Fibroblast of skin of scalp (primary cell): ENCODE measurements around the gene APOL3. TPM values are rescaled to one million over a fixed set of nuclear protein-coding genes. Genes with fewer than 3 reads are reported as not detected.
A peak's percentile ranks its signal among the peaks of the same experiment; 100 is the strongest.
"Not testable (repeated sequence)": the region's sequence is repeated elsewhere in the genome, so short reads cannot be mapped to it uniquely, and the experiment has no call there.

Source experiments
- DNase-seq: peaks from one replicate; pipeline ENCODE4 v3.0.0-alpha.2; 2013
- polyA plus RNA-seq, 2 experiments: library from polyadenylated mRNA; unstranded; fragments of 120-200 nt; gene quantifications; one replicate each; pipeline ENCODE4 v1.2.1, GENCODE V29; 2013; ENCODE audit not compliant: insufficient read length in 2 of 2

APOL3 gene
- polyA plus RNA-seq (2013, experiment 1 of 2; ENCODE audit: insufficient read length), result 2.4 TPM
- polyA plus RNA-seq (2013, experiment 2 of 2; ENCODE audit: insufficient read length), result 3.0 TPM

- peak; percentile 67 for DNase-seq
Measured at GRCh38 chr22:36160499-36160942, at the start of gene APOL3. Gene APOL3, minus strand, starts transcription at chr22:36160755. Its CDS starts 11,700 bp downstream, at chr22:36149055.

- DNase-seq, result no peak
Measured at GRCh38 chr22:36210224-36210623, 49.7 kb upstream of the APOL3 start.

- DNase-seq, result not testable (repeated sequence)
Measured at GRCh38 chr22:36209488-36209908, 48.9 kb upstream of the APOL3 start.

GRCh38 chr22:36208914-36209313 is 48.4 kb upstream of the APOL3 start:
- no peak for DNase-seq

- no peak for DNase-seq
Measured at GRCh38 chr22:36208162-36208765, 47.7 kb upstream of the APOL3 start.

- no peak for DNase-seq
Measured at GRCh38 chr22:36206255-36206654, 45.7 kb upstream of the APOL3 start.

GRCh38 chr22:36205573-36205972 is 45.0 kb upstream of the APOL3 start:
- not testable (repeated sequence) for DNase-seq

GRCh38 chr22:36204632-36205015 is 44.1 kb upstream of the APOL3 start:
- no peak for DNase-seq

- no peak for DNase-seq
Measured at GRCh38 chr22:36204001-36204631, 43.6 kb upstream of the APOL3 start.

GRCh38 chr22:36203441-36203840 is 42.9 kb upstream of the APOL3 start:
- DNase-seq, result not testable (repeated sequence)

- not testable (repeated sequence) for DNase-seq
Measured at GRCh38 chr22:36202906-36203305, 42.4 kb upstream of the APOL3 start.

- no peak for DNase-seq
Measured at GRCh38 chr22:36201630-36202319, 41.2 kb upstream of the APOL3 start, which contains the start of gene APOL4. Gene APOL4, minus strand, starts transcription at chr22:36201809. Its CDS starts 75 bp downstream, at chr22:36201734.

- not testable (repeated sequence) for DNase-seq
Measured at GRCh38 chr22:36201025-36201424, 40.5 kb upstream of the APOL3 start.

GRCh38 chr22:36199001-36199551 is 38.5 kb upstream of the APOL3 start:
- DNase-seq, result no peak

- no peak for DNase-seq
Measured at GRCh38 chr22:36198536-36198935, 38.0 kb upstream of the APOL3 start.

GRCh38 chr22:36197514-36198146 is 37.1 kb upstream of the APOL3 start:
- no peak for DNase-seq

- DNase-seq, result peak; percentile 85
Measured at GRCh38 chr22:36197065-36197440, 36.5 kb upstream of the APOL3 start.

GRCh38 chr22:36196254-36197064 is 35.9 kb upstream of the APOL3 start:
- DNase-seq, result peak; percentile 56

GRCh38 chr22:36194971-36195370 is 34.4 kb upstream of the APOL3 start:
- peak; percentile 85 for DNase-seq

GRCh38 chr22:36194385-36194784 is 33.8 kb upstream of the APOL3 start:
- DNase-seq, result no peak

- no peak for DNase-seq
Measured at GRCh38 chr22:36193577-36193976, 33.0 kb upstream of the APOL3 start.

- no peak for DNase-seq
Measured at GRCh38 chr22:36193171-36193570, 32.6 kb upstream of the APOL3 start.
